Activated CD8-positive, alpha-beta memory T cell treated with anti-CD3 and anti-CD28 coated beads for 48 hours (primary cell): Measurements from ENCODE around the gene DAAM2.

Experiments used
- DNase-seq, 3 experiments: peaks; one replicate each; pipeline ENCODE4 v3.0.0-alpha.2; 2020; ENCODE audit warnings: low read depth in 2 of 3, low spot score in 2 of 3

Gene DAAM2

GRCh38 chr6:39951716-39952115, 159.5 kb downstream of the DAAM2 start:
- no peak for DNase-seq

- DNase-seq, result no peak
Observed at GRCh38 chr6:39952167-39952566, 160.0 kb downstream of the DAAM2 start.

GRCh38 chr6:39953076-39953618, 161.0 kb downstream of the DAAM2 start:
- no peak for DNase-seq
